ENCODE measurements around the gene FGF18.

FGF18 gene

GRCh38 chr5:171436804-171437285 lies 17.4 kb downstream of the FGF18 start:
- no peak for DNase-seq (ENCODE audit: low read depth)
- no peak overlapping the region for H3K4me3 ChIP-seq (ENCODE audit: low read depth, low read length)
- TF ChIP-seq CTCF (IDR thresholded peaks at IDR 0.05; ENCODE audit: low read depth, low read length, missing control alignments), result no peak

DNA sequence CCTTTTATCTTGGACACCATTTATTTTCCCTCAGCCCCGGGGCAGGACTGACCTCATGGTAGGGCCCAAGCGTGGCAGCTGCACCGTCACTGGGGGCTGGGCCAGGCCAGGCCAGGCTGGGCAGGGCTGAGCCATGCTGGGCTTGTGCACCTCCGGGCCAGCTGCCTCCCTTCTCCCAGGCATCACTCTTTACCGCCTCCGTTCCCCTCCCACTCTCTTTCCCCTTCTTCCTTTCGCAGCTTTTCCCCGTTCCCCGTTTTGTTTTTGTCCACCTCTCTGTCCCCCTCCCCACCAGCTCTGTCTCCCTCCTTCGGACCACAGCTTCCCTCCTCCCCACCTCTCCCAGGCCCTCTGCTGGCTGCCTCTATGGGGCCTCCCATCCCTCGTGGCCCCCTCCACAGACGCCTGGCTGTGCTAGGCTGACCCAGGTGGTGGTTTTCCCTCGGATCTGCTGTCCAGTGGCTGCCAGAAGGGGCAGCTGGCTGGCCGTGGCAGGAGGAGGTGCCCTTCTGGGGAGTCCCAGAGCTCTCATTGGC lies 17.9 kb downstream of the FGF18 start:
- H3K4me3 ChIP-seq (ENCODE audit: low read depth, low read length), result no peak overlapping the region
- DNase-seq (ENCODE audit: low read depth), result no peak
- no peak for TF ChIP-seq CTCF (IDR thresholded peaks at IDR 0.05; ENCODE audit: low read depth, low read length, missing control alignments)

DNA sequence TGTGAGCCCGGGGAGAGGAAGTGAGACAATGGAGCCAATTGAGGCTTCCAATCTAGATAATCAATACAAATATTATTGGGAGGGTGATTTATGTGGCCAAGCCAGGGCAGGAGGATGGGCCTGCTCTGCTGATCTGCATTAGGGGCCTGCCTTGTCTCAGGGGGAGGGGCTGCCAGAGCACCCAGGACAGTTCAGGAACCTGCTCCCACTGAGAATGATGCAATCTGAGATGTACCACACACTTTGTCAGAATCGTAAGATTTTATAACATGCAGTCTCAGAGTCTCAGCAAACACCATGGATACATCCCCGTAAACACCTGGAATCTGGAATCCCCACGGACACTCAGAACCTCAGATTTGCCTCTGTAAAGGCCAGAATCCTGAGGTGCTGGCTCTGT lies 19.3 kb downstream of the FGF18 start:
- TF ChIP-seq CTCF (IDR thresholded peaks at IDR 0.05; ENCODE audit: low read depth, low read length, missing control alignments), result no peak
- DNase-seq (ENCODE audit: low read depth), result no peak
- H3K4me3 ChIP-seq (ENCODE audit: low read depth, low read length), result no peak overlapping the region

DNA sequence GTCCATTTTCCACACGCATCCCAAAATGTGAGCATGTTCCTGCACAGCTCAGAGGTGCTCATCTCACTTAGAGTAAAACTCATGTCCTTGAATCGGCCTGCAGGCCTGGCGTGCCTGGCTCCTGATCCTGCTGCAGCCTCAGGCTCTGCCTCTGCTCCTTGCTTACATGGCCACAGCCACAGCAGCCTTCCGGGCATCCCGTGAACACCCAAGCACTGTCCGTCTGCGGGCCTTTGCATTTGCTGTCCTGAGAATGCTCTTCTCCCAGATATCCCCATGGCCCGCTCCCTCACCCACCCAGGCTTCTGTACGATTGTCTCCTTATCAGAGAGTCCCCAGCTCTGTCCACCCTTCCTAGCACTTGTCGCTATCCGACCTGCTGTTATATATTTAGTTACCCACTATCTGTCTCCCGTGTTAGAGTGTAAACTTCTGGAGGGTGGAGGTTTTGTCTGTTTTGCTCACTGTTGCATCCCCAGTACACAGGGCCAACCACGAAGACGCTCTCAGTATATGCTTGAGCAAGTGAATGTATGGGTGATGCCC lies 21.9 kb downstream of the FGF18 start:
- DNase-seq (ENCODE audit: low read depth), result no peak
- TF ChIP-seq CTCF (IDR thresholded peaks at IDR 0.05; ENCODE audit: low read depth, low read length, missing control alignments), result no peak
- H3K4me3 ChIP-seq (ENCODE audit: low read depth, low read length), result no peak overlapping the region

- H3K4me3 ChIP-seq (ENCODE audit: low read depth, low read length), result no peak overlapping the region
- TF ChIP-seq CTCF (IDR thresholded peaks at IDR 0.05; ENCODE audit: low read depth, low read length, missing control alignments), result no peak
- no peak for DNase-seq (ENCODE audit: low read depth)
Measured at GRCh38 chr5:171442287-171443042, 23.0 kb downstream of the FGF18 start.

GRCh38 chr5:171444582-171444981 lies 25.1 kb downstream of the FGF18 start:
- no peak overlapping the region for H3K4me3 ChIP-seq (ENCODE audit: low read depth, low read length)
- no peak for DNase-seq (ENCODE audit: low read depth)
- TF ChIP-seq CTCF (IDR thresholded peaks at IDR 0.05; ENCODE audit: low read depth, low read length, missing control alignments), result no peak

All from GM12864 (cell line).